NCI-H187 (cell line): Measurements from ENCODE around the gene GPR18.
"Not testable (repeated sequence)": the region's sequence is repeated elsewhere in the genome, so short reads cannot be mapped to it uniquely, and the experiment has no call there.

Experiments
- DNase-seq, 2 experiments: peaks; one replicate each; lab custom pipeline; 2025; lab: John Stamatoyannopoulos, UW

The GPR18 gene

DNA sequence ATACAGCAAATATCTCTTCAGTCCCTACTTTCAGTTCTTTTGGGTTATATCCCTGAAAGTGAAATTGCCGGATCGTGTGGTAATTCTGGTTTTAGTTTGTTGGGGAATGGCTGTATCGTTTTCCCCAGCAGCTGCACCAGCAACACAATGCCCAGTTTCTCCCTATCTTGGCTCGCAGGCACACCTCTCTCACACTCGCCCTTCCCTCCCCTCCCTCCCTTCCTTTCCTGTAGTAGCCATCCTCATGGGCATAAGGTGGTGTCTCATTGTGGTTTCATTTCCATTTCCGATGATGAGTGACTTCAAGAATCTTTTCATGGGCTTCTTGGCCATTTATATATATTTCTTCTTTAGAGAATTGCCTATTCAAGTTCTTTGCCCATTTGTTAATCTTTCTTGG lies 8.6 kb upstream of the GPR18 start:
- no peak for DNase-seq

DNA sequence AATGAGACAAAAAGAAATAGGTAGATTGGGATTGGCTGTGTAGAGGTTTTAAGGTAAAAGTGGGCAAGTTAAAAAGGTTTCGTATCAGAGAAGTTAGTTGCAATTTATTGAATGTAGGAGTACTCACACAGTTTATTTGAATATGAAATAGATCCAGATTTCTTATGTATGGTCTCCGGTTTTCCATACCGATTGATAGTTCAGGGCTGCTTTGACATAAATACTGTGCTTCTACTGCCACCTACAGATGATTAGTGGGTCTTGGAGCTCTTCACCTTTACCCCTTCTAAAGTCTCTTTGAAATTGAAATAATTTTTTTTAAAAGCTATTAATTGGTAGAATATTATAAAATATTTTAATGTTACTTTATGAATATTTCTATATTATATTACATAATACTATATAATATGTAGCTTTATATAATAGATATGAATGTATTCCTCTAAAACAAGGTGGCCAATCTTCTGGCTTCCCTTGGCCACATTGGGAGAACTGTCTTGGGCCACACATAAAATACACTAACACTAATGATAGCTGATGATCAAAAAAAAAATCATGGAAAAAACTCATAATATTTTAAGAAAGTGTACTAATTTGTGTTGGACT lies 7.7 kb upstream of the GPR18 start:
- DNase-seq, result peak in 1 of 2 experiments; percentile 27

DNA sequence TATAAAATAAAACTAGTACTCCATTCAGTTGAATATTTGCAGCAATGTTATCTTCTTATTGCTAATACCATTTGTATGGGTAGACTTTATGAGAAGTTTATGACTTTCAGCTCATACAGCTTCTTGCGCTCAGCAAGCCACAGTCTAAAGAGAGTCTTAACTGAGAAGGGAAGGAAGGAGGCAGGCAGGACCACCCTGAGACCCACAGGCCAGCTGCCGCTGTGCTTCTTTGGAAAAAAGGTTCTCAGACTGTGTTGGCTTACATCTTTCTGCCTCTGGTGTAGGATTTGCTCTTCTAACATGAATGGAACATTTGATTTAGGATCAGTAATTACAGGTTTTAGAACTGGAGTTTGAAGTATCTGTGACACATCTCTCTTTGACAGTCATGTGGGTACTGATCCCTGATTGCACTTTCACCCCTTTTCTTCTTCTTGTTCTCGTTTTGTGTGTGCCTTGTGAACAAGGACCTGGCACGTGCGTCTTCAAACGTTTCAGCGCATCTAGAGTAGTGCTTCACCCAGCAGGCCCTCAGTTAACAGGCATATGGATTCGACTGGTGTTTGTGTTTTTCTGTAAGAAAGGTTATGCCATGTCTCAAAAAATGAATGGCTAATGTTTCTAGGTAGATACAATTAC lies 7.1 kb upstream of the GPR18 start:
- DNase-seq, result no peak

DNA sequence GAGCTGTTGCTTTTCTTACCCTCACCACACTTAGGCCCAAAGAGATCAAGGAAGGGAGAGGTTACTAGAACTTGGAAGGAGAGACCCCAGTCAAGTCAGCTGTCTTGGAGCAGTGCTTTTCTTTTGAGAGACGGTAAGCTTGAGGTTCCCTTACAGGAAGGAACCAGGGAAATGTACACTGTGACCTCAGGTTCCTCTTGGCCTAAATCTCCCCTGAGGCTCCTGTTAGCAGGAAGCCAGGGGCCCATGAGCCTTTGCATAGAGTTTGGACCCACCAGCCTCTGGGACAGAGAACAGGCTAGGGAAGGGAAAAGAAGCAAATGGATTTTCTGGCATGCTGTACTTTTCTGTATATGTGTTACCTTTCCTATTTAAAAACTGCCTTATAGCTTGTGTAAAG lies 5.9 kb upstream of the GPR18 start:
- DNase-seq, result no peak

DNA sequence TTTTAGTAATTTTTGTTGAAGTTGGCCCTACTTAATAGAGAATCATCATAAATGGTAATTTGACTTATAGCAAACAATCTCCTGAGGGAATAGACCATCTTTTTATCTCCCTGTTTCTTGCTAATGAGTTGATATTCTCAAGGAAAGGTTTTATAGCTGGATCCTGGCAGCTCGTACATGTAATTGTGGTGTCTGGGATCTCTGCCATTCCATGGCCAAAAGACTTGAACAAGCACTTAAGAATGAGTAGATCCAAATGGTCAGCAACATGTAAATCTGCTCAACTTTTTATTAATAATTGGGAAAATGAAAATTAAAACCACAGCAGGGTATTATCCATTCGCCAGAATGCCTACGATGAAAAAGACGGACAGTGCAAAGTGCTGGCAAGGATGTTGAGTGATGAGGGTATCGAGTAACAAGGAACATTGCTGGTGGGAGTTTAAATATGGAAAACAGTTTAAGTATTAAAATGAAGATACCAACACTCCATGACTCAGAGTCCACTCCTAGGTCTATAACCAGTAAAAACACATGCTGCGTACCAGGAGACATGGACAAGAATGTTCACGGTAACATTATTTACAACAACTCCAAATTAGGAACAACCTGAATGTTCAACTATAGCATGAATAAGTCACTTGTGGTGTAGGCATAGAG lies 5.1 kb upstream of the GPR18 start:
- no peak for DNase-seq

DNA sequence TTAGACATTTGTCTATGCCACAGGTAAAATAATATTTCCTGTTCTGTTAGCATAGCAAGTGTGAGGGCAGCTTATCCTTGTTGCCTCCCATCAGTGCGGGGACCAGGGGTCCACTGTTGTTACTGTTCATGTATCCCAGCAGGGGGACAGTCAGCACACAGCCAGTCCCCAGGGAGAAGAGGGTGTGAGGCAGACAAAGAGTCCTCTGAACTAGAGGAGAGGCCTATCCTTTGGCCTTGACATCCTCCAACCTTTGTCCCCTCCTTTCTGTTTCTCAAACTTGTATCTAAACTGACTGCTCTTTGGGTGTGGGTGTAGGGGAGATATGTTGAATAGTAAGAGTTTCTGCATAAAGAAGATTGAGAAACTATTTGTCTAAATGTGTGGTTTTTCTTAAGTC lies 2.9 kb upstream of the GPR18 start:
- DNase-seq, result no peak

DNA sequence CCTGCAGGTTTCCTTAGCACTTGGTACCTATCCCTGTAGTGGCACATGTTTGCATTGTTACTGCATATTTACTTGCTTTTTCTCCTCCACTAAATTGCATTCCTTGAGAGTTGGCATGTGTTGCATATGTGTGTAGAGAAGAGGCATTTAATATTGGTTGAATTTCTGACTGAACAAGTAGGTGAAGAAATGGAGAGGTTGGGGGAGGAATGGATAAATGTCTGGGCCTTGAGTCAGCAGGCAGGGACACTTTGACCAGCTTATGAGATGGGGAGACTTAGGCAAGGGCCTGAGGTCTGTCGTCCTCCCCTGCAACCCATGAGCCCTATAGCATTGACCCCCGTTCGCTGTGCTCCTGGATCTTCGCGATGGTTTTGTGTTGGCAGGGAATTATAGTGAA lies 2.0 kb upstream of the GPR18 start:
- DNase-seq, result no peak

DNA sequence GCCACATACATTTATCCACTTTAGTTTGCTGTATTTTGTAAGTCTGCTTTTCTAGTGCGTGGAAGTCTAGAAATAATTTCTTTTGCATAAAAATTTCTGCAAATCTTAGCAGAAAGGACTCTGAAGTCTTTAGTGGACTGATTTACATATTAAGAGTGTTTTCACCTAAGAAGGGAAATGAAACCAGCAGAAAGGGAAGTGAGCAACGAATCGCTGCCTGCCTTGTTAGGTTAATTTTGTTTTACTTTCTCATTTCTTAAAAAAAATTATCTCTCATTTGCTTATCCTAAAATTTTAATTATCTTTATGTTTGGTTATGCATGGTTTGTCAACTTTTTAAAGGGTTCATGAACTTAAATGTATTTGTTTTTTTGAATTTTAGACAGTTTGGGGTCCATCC lies 767 bp upstream of the GPR18 start:
- no peak for DNase-seq

DNA sequence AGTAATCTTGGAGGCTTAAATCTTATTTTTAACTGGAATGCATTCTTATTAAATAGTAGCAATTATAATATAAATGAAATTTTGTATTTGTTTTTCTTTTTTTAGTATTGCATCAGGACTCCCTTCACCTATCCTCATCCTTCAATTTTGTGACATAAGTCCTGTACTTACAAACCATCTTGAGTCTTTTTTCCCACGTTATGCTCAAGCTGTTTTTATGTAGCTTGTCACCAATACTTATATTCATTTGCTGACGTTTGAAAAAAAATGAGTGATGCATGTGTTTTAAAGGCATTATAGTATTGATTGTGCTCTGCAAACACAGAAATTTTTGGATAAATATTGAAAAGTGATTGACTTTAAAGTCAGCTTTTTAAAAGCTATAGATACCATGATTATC lies 888 bp downstream of the GPR18 start:
- DNase-seq, result no peak

DNA sequence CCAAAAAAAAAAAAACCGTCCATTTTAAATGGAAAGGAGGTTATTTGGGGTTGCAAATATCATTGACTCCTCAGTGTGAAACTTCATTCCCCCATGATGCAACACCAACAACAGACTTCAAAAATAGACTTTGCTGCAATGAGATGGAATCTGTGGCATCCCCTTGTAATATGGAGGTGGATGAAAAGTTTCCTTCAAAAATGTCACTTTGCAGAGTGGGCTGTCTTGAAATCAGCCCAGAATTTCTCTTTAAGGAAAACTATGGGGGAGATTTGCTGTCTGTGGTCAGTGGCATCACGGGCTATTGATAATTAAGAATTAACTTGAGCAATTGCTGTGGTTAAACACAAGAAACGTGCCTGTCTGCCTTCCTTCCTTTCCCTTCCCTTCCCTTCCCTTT lies 1.5 kb downstream of the GPR18 start:
- DNase-seq, result no peak

DNA sequence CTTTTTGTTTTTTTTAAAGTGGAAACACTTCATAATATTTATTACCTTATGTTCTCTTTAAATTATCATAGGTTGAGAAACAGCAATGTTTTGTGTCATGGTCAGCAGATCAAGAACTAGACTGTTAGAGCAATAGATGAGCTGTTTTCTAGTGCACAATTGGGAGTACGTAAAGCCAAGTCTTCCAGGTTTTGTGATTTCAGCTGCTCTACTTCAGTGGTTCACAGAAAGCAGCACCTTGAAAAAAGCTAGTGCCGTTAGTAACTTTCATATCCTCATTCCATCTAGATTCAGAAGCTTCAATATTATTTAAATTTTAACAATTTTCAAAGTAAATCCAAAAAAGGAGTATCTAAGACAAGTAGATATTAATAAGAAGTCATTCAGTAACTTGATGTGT lies 1.9 kb downstream of the GPR18 start:
- no peak for DNase-seq

DNA sequence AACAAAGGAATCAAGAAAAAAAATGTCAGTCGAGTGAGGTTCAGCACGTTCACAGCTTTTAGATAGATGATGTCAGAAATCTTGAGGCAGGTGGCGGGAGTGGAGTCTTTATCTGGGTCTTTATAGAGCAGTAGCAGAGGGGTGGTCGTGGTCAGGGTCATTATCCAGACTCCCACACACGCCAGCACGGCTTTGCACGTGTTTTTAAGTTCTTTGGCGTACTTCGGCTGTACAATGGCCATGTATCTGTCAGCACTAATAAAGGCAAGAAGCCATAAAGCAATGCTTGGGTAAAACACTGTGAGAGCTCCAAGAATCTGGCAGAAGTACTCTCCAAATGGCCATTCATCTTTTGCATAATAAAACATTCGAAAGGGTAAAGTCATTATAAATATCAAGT lies 2.9 kb downstream of the GPR18 start:
- DNase-seq, result no peak

DNA sequence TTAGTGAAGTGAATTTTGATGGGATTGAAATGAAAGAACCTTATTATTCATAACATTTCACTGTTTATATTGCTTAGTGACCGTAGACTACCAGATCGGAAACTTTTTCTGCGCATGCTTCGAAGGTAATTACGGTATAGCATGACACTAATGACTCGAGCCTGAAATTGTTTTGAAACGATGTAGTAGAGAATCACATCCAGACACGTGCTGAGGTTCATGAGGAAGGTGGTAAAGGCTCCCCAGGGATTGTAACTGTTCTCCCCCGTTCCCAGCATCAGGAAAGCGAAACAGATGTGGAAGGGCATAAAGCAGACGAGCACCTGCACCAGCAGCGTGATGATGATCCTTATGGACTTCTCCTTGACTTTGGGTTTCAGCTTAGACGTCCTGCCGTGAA lies 3.3 kb downstream of the GPR18 start:
- no peak for DNase-seq

DNA sequence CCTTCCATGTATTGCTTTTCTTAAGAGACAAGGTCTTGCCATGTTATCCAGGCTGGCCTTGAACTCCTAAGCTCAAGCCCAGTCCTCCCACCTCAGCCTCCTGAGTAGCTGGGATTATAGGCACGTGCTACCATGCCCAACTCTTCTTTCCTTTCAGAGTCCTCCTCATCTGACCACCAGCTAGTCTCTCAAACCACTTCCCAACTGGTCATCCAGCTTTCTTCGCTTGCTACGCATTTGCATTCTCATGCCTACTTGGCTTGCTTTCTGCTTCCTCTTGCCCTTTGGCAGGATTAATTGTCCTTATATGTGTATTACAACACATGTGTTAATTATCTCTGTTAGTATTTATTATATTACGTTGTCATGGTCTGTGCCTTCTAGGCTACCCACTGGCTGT lies 6.3 kb downstream of the GPR18 start:
- no peak for DNase-seq

DNA sequence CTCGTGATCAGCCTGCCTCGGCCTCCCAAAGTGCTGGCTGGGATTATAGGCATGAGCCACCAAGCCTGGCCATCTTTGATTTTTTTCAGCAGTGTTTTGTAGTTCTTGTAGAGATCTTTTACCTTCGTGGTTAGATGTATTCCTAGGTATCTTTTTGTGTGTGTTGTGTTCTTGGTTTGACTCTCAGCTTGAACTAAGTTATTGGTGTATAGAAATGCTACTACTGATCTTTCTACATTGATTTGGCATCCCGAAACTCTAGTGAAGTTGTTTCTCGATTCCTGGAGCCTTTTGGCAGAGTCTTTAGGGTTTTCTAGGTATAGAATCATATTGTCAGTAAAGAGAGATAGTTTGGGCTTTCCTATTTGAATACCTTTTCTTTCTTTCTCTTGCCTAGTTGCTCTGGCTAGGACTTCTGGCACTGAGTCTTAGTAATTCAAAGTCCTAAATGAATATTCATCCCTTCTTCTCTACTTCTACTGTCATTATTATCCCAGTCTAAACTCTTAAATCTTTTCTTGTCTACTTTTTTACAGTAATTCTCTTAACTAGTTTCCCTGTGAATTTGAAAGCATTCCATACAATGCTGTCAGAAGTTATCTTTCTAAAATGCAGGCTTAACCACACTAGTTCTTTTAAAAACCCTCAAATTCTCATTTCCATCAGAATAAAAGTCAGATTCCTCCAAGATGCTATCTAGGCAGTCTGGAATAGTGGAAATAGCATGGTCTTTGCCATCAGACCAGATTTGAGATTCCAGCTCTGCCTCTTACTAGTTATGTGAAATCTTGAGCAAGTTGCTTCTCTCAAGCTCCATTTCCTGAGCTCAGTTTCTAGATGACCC lies 7.0 kb downstream of the GPR18 start:
- no peak for DNase-seq

DNA sequence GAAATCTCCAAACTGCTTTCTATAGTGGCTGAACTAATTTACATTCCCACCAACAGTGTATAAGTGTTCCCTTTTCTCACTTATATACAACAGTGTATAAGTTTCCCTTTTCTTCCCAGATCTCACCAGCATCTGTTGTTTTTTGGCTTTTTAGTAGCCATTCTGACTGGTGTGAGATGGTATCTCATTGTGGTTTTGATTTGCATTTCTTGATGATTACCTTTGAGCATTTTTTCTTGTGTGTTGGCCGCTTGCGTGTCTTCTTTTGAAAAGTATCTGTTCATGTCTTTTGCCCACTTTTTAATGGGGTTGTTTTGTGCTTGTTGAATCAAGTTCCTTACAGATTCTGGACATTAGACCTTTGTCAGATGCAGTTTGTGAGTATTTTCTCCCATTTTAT lies 8.6 kb downstream of the GPR18 start:
- DNase-seq, result not testable (repeated sequence)

DNA sequence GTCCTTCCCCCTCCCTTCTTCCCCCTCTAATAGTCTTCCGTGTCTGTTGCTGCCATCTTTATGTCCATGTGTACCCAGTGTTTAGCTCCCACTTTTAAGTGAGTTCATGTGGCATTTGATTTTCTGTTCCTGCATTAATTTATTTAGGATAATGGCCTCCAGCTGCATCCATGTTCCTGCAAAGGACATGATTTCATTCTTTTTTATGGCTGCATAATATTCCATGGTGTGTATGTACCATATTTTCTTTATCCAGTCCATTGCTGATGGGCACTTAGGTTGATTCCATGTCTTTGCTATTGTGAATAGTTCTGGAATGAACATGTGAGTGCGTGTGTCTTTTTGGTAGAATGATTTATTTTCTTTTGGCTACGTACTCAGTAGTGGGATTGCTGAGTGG lies 9.0 kb downstream of the GPR18 start:
- not testable (repeated sequence) for DNase-seq

DNA sequence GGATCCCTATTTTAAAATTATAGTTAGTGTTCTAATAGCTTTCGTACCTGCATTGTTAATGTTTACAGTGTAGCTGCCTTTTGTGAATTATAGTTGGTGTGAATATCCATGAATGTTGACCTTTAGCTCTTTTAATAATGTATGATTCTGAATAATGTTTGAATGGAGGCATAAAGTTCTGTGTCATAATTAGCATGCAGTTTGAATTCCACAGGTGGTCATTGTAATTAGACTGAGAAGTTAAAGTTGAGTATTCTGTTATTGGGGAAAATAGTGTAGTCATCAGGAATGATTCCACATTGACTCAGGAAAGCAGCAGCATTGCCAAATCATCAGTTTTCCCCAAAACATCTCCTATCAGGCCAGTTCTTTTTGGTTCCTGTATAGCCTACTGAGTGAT lies 12.1 kb downstream of the GPR18 start:
- DNase-seq, result no peak

DNA sequence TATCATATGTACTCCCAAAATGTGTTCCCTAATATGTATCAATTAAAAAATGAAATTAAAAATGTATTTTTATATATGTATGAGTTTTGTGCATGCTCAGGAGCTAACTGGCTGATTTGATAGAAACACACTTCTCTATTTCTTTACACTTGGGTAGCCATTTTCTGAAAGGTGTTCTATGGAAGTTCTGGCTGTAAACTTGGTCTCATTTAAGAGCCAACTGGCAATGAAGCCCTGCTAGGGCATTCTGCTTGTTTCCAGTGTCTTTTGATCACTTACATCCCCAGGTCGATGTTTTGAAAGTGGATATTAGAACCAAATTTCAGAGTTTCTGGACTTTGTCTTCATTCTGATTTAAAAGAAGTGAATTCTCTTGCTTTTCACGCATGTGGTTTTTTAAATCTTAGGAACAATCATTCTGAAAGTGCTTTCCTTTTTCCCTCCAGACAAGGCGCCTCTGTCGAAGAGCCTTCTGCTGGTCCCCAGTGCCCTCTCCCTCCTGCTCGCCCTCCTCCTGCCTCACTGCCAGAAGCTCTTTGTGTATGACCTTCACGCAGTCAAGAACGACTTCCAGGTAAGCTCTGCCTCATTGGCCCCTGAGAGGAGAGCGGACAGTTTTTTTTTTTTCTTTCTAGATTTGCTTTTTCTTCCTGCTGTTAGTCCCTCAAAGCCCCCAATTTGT lies 20.1 kb downstream of the GPR18 start:
- DNase-seq, result no peak

DNA sequence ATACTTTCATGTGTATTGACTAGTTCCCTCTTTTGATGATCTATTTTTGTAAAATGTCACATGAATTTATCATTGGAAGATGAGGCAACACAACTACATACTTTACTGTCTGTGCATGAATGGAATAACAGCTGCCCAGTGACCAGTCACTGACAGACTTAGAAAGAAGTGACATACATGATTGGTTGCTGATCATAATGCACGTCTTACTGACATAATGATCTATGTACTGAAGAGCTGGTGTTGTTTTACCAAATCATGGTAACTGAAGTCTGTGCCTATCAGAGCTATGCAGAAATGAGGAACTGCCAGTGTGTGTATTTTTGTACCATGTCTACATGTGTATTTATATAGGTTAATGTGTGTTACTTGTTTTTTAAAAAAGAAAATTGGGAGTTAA lies 26.5 kb downstream of the GPR18 start:
- DNase-seq, result no peak

DNA sequence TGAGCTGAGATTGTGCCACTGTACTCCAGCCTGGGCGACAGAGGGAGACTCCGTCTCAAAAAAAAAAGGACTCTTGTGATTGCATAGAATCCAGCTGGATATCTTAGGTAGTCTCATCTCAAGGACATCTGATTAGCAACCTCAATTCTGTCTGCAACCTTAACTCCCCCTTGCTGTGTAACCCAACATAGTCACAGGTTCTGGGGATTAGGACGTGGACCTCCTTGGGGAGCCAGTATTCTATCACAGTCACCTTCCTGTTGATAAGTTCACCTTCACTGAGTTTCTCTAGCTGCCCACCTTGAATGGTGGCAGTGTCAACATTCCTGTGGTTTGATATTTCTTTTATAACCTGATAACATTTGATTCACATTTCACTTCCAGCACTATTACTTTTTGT lies 27.2 kb downstream of the GPR18 start:
- DNase-seq, result no peak

DNA sequence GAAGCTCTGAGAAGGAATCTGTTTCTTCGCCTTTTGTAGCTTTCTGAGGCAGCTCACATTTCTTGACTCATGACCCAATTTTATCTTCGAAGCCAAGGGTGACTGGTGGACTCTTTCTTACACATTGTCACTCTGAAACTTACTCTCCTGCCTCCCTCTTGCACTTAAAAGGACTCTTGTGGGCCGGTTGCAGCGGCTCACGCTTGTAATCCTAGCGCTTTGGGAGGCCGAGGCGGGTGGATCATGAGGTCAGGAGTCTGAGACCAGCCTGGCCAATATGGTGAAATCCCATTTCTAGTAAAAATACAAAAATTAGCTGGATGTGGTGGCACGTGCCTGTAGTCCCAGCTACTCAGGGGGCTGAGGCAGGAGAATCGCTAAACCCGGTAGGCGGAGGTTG lies 27.6 kb downstream of the GPR18 start:
- not testable (repeated sequence) for DNase-seq
